Fibroblast of peridontal ligament (primary cell): ENCODE data around the gene ARHGAP10.
A peak's percentile ranks its signal among the peaks of the same experiment; 100 is the strongest.

Experiments
- DNase-seq: peaks from one replicate; pipeline ENCODE4 v3.0.0-alpha.2; 2010; ENCODE audit errors: extremely low read depth

ARHGAP10 gene

GRCh38 chr4:147950261-147950660 is 218.4 kb downstream of the ARHGAP10 start:
- DNase-seq = no peak

- no peak for DNase-seq
These were observed 219.0 kb downstream of the ARHGAP10 start for GRCh38 chr4:147950841-147951240.

GRCh38 chr4:147954850-147955249 is 223.0 kb downstream of the ARHGAP10 start:
- peak; percentile 18 for DNase-seq

- DNase-seq = no peak
These were observed 224.1 kb downstream of the ARHGAP10 start for GRCh38 chr4:147955827-147956558.

GRCh38 chr4:147957446-147957845 is 225.6 kb downstream of the ARHGAP10 start:
- DNase-seq = no peak

- no peak for DNase-seq
These were observed 226.2 kb downstream of the ARHGAP10 start for GRCh38 chr4:147958057-147958456.

GRCh38 chr4:147958489-147959065 is 226.7 kb downstream of the ARHGAP10 start:
- DNase-seq = peak; percentile 32

- no peak for DNase-seq
These were observed 229.1 kb downstream of the ARHGAP10 start for GRCh38 chr4:147960971-147961370.

GRCh38 chr4:147963839-147964238 is 232.0 kb downstream of the ARHGAP10 start:
- no peak for DNase-seq

GRCh38 chr4:147964266-147964880 is 232.5 kb downstream of the ARHGAP10 start:
- DNase-seq = no peak

GRCh38 chr4:147965056-147965455 is 233.2 kb downstream of the ARHGAP10 start:
- no peak for DNase-seq

- DNase-seq = no peak
These were observed 234.0 kb downstream of the ARHGAP10 start for GRCh38 chr4:147965873-147966272.

GRCh38 chr4:147968641-147969040 is 236.8 kb downstream of the ARHGAP10 start:
- DNase-seq = no peak

GRCh38 chr4:147969573-147970385 is 237.9 kb downstream of the ARHGAP10 start:
- DNase-seq = no peak

GRCh38 chr4:147971116-147971515 is 239.2 kb downstream of the ARHGAP10 start:
- no peak for DNase-seq

- DNase-seq = peak; percentile 87
These were observed 243.4 kb downstream of the ARHGAP10 start for GRCh38 chr4:147975325-147975724.

GRCh38 chr4:147975933-147976928 is 244.3 kb downstream of the ARHGAP10 start:
- peak; percentile 50 for DNase-seq

GRCh38 chr4:147980586-147980985 is 248.7 kb downstream of the ARHGAP10 start:
- no peak for DNase-seq

- peak; percentile 73 for DNase-seq
These were observed 249.4 kb downstream of the ARHGAP10 start for GRCh38 chr4:147981305-147981704.

GRCh38 chr4:147984065-147984777 is 252.3 kb downstream of the ARHGAP10 start:
- peak; percentile 47 for DNase-seq
